ENCODE data around the gene DIRAS1. TPM values are rescaled to one million over a fixed set of nuclear protein-coding genes. Genes with fewer than 3 reads are reported as not detected.

The DIRAS1 gene
- total and polyA plus RNA-seq, 2 of the 8 experiments (the other 6 are each of a cell fraction or from before 2014, with no cell fraction given): 20.2 to 22.3 TPM

DNA sequence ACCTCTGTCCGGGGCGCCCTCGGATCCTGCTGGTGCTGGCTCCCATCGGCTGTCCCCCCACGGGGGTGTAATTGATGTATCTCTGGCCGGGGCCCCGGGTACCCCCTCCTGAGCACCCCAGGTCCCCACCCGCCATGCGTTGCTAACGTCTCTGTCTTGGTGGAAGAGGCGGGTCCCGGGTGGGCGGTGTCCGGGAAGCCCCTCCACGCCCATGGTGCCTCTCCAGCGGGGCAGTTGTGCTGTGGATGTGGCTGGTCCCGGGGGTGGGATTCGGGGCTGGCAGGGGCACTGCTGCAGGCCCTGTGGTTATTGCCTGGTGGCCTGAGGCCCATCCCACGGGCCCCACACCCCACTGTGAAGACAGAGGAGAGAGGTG lies 4.9 kb downstream of the DIRAS1 start:
- no peak overlapping the region for H3K56ac ChIP-seq (replicated peaks; ENCODE audit: insufficient read length, low read depth, low read length)
- TF ChIP-seq TAF1 (IDR thresholded peaks at IDR 0.05; ENCODE audit: low read depth, low read length) (no peak), ATF2 (IDR thresholded peaks at IDR 0.05; ENCODE audit: low read length) (no peak), CREB1 (IDR thresholded peaks at IDR 0.05) (no peak), CEBPB (IDR thresholded peaks at IDR 0.05; ENCODE audit: low read depth, low read length) (no peak), YY1 (IDR thresholded peaks at IDR 0.05; ENCODE audit: low read depth, low read length) (no peak), GABPA (IDR thresholded peaks at IDR 0.05; ENCODE audit: borderline replicate concordance, insufficient read depth, low read length) (no peak), SAP30 (IDR thresholded peaks at IDR 0.05; ENCODE audit: insufficient read depth, insufficient replicate concordance, low read length) (no peak), SIN3A (conservative IDR thresholded peaks at IDR 0.05 in 1 of 2, IDR thresholded peaks at IDR 0.05 in 1 of 2; ENCODE audit: low read depth in 1 of 2, low read length in 2 of 2) (no peak), SP4 (IDR thresholded peaks at IDR 0.05; ENCODE audit: low read length) (no peak), JUN (IDR thresholded peaks at IDR 0.05; ENCODE audit: low read depth, low read length) (no peak), SP1 (IDR thresholded peaks at IDR 0.05; ENCODE audit: low read depth, low read length) (no peak), NANOG (IDR thresholded peaks at IDR 0.05; ENCODE audit: insufficient read depth, low read depth, low read length, poor library complexity, severe bottlenecking) (no peak), SUZ12 (IDR thresholded peaks at IDR 0.05; ENCODE audit: low read length) (no peak)

More for the DNA sequence above, 4.9 kb downstream of the DIRAS1 start:
- Histone ChIP-seq H3K27me3 (replicated peaks in 1 of 4; ENCODE audit: control insufficient read depth in 3 of 4, extremely low read depth in 1 of 4, insufficient read depth in 3 of 4, low read length in 3 of 4) (no peaks in the 10 kb centered on the region), H2BK120ac (replicated peaks; ENCODE audit: low read depth, low read length) (no peak overlapping the region), H3K4me2 (ENCODE audit: insufficient read depth in 1 of 2, low read depth in 2 of 2, low read length in 2 of 2) (no peak overlapping the region), H3K9ac (replicated peaks in 1 of 4; ENCODE audit: extremely low read depth in 1 of 4, low read depth in 3 of 4, low read length in 3 of 4) (no peak overlapping the region), H2BK5ac (ENCODE audit: low read depth, low read length) (no peak overlapping the region), H4K20me1 (replicated peaks in 1 of 2; ENCODE audit: control insufficient read depth in 1 of 2, insufficient read depth in 2 of 2, low read length in 2 of 2) (peaks cover 0 to 4% of the 10 kb centered on the region in 2 experiments), H4K5ac (ENCODE audit: insufficient read length, low read depth, low read length) (no peak overlapping the region), H3K9me3 (ENCODE audit: insufficient read depth in 2 of 2, low read depth in 1 of 2, low read length in 1 of 2) (peaks cover 9 to 17% of the 10 kb centered on the region in 2 experiments; a peak in 3 of 4 replicates), H3K79me1 (ENCODE audit: low read depth, low read length) (no peaks in the 10 kb centered on the region), H2AK5ac (ENCODE audit: low read depth, low read length) (no peak overlapping the region), H3K4me1 (replicated peaks in 1 of 4; ENCODE audit: control insufficient read depth in 3 of 4, insufficient read depth in 4 of 4, low read length in 3 of 4) (peaks cover 0 to 10% (median 6%) of the 10 kb centered on the region in 4 experiments; a peak in 6 of 7 replicates), H3K27ac (ENCODE audit: low read depth, low read length) (no peak overlapping the region), H3K4me3 (ENCODE audit: extremely low read depth in 1 of 4, insufficient read depth in 2 of 4, low read depth in 3 of 4, low read length in 4 of 4) (no peak overlapping the region), H3K14ac (ENCODE audit: insufficient read length) (no peak overlapping the region), H3K23ac (ENCODE audit: insufficient read length) (no peak overlapping the region), H3K79me2 (ENCODE audit: control insufficient read depth in 1 of 2, insufficient read depth in 2 of 2, low read length in 2 of 2) (no peaks in the 10 kb centered on the region), H3K23me2 (ENCODE audit: low read depth, low read length) (peaks cover 14% of the 10 kb centered on the region; the same call in 1 of the 2 replicates), H2BK12ac (ENCODE audit: low read depth, low read length) (no peak overlapping the region), H3K36me3 (ENCODE audit: control insufficient read depth in 2 of 4, insufficient read depth in 4 of 4, low read length in 3 of 4) (peaks cover 0 to 17% (median 0%) of the 10 kb centered on the region in 4 experiments; a peak in 1 of 8 replicates), H2BK20ac (ENCODE audit: low read length) (no peak overlapping the region), H2AFZ (ENCODE audit: low read length) (no peak overlapping the region), H3K4ac (replicated peaks; ENCODE audit: insufficient read length, low read depth, low read length) (no peak overlapping the region), H2BK15ac (ENCODE audit: low read length) (no peak overlapping the region), H4K91ac (replicated peaks; ENCODE audit: insufficient read length, low read length) (no peak overlapping the region), H4K8ac (ENCODE audit: extremely low read depth, insufficient read depth, low read length) (no peak overlapping the region), H3K18ac (ENCODE audit: extremely low read depth, low read length) (no peak overlapping the region)
- ChIA-PET CTCF (ENCODE audit: partially characterized antibody) (interaction anchor here (0.6 kb wide), 1 partner anchor 126 kb away, joined by 3 read pairs; no protein-coding TSS in a partner anchor), POLR2A (ENCODE audit: partially characterized antibody) (no interaction called here)
- FAIRE-seq (no peak), DNase-seq (ENCODE audit: low read depth in 1 of 2, low spot score in 2 of 2) (no peak)
- WGBS, 2 experiments (ENCODE audit: extremely low coverage in 1 of 2, insufficient coverage in 1 of 2, insufficient read length in 1 of 2, insufficient replicate concordance in 2 of 2, low coverage in 1 of 2, low lambda C conversion rate in 2 of 2, missing lambda C conversion rate in 1 of 2): 87% methylated on average over 9 of the region's 19 CpGs; no CpG with 5 or more reads in 1 of the 2 experiments

Measured in H1 (cell line).